GM12878 (cell line): Measurements from ENCODE around the gene ANGEL2.

Experiments
- CHD1 ChIP-seq: IDR thresholded peaks from 2 replicates; pipeline ENCODE4 v1.6.1; 2012; ENCODE audit warnings: low read depth, low read length, improper control_type of control experiment
- CTCF ChIP-seq, 3 experiments: IDR thresholded peaks in 2 of 3; conservative IDR thresholded peaks in 1 of 3; 2 replicates each; pipeline ENCODE4 v1.5.1; 2011; ENCODE audit warnings: low read depth in 3 of 3, low read length in 3 of 3, mild to moderate bottlenecking in 3 of 3, control low read depth in 2 of 3, moderate library complexity in 2 of 3, inconsistent platforms in 1 of 3, mixed read lengths in 1 of 3; ENCODE audit not compliant: control insufficient read depth in 2 of 3, insufficient read depth in 1 of 3; ENCODE audit errors: extremely low read depth in 1 of 3
- MLLT1 ChIP-seq: fragments of 450-650 bp; IDR thresholded peaks from 2 replicates; pipeline ENCODE4 v1.6.1; 2016; ENCODE audit warnings: mild to moderate bottlenecking
- SUZ12 ChIP-seq: fragments of 200-600 bp; sonication (generic); IDR thresholded peaks from one replicate; pipeline ENCODE4 v1.6.1; 2018; ENCODE audit warnings: antibody characterized with exemption, mild to moderate bottlenecking; ENCODE audit not compliant: unreplicated experiment

DNA sequence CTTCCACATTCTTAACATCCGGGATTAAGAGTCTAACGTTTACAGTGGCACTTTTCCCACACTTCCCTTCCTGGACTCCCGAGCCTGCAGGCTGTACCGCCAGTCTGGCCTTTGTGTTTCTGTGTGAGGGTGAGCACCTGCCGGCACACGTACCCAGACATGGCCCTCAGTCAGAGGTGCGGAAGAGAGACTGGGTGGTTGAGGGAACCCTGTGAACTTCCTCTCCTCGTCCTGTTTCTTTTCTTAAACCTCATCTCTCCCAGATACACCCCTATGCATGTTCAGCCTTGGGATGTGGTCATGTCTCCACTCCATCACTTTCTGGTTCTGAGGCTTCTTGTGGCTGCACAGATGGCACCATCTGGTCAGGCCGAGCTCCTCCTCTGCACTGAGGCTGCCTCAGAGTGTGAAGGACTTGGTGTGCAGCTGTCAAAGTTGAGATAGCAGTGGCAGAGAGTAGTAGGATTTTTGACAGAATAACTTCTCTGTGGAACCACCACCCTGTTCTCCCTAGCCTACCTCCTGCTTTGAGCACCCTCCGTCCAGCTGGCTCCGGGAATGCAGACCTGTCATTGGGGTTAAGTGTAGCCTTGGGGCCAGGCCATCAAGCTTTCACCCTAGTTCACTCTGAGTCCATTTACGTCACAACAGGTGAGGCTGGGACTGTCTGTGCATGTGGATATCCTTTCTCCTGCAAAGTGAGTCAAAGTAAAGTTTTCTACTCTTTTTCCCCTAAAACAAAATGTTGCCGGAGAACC lies 33.9 kb downstream of the ANGEL2 start:
- TF ChIP-seq CHD1 (no peak), CTCF (IDR thresholded peaks at IDR 0.05 in 2 of 3, conservative IDR thresholded peaks at IDR 0.05 in 1 of 3; ENCODE audit: control insufficient read depth in 2 of 3, extremely low read depth in 1 of 3, insufficient read depth in 1 of 3, low read depth in 3 of 3, low read length in 3 of 3) (no peak), MLLT1 (no peak), SUZ12 (no peak)
